ENCODE results near the gene TUNAR. TPM values are rescaled to one million over a fixed set of nuclear protein-coding genes. Genes with fewer than 3 reads are reported as not detected.

TUNAR gene
- total and polyA plus RNA-seq, 2 experiments from 2014 or later, result 23.1 to 56.2 TPM

- no peaks in the 10 kb centered on the region for H3K79me2 ChIP-seq (replicated peaks; ENCODE audit: insufficient read depth)
- peaks cover 11% of the 10 kb centered on the region; the same call in 1 of the 2 replicates for H3K4me1 ChIP-seq (ENCODE audit: insufficient read depth)
- H2AFZ ChIP-seq, result no peak overlapping the region
- ATAC-seq (no peak), DNase-seq (ENCODE audit: low spot score) (no peak)
- no peaks in the 10 kb centered on the region; the same call in 1 of the 2 replicates for H3F3A ChIP-seq (replicated peaks; ENCODE audit: low read depth)
- H3K4me3 ChIP-seq, result no peak overlapping the region
- Mint-ChIP-seq H3K36me3 (ENCODE audit: low read depth) (no peaks in the 10 kb centered on the region; the same call in 2 of the 3 replicates), H3K27ac (no peak overlapping the region), H3K4me3 (no peak overlapping the region), H3K4me1 (peaks cover 6% of the 10 kb centered on the region), H3K27me3 (ENCODE audit: insufficient read depth, low read depth, poor library complexity) (peaks cover 11% of the 10 kb centered on the region), H3K9me3 (peaks cover 2% of the 10 kb centered on the region; the same call in 1 of the 3 replicates)
- no peaks in the 10 kb centered on the region for H3K27me3 ChIP-seq (ENCODE audit: insufficient read depth)
- H4K20me1 ChIP-seq (replicated peaks; ENCODE audit: insufficient read depth), result no peaks in the 10 kb centered on the region
- no peaks in the 10 kb centered on the region for H3K36me3 ChIP-seq (ENCODE audit: insufficient read depth)
- H3K27ac ChIP-seq (ENCODE audit: low read depth), result no peak overlapping the region
- no peak for TF ChIP-seq NANOG (IDR thresholded peaks at IDR 0.05; ENCODE audit: borderline replicate concordance)
- H3K4me2 ChIP-seq, result no peak overlapping the region
- H3K9me2 ChIP-seq (ENCODE audit: insufficient read depth), result peaks cover 10% of the 10 kb centered on the region
Measured at GRCh38 chr14:95869776-95870175, 6.9 kb upstream of the TUNAR start.

DNA sequence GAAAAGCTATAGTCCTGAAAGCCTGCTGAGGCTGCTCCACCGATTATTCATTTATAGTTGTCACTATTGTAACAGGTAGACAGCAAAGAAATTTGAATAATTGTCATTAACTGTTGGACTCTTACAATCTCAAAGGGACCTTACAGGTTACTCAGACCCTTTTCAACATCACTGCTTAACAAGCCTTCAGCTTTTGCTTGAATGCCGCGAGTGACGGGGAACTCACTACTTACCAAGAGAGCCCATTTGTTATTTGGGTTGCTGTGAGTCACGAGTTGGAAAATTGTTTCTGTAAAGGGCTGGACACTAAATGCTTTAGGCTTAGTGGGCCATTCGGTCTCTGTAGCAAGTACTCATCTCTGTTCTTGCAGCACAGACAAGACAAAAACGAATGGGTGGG lies 5.9 kb upstream of the TUNAR start:
- TF ChIP-seq EZH2 (IDR thresholded peaks at IDR 0.05; ENCODE audit: low read depth, unreplicated experiment) (no peak), CREB1 (CRISPR knock-in tag; IDR thresholded peaks at IDR 0.05; ENCODE audit: low read depth) (no peak), STAT1 (IDR thresholded peaks at IDR 0.05; ENCODE audit: unreplicated experiment) (no peak), EZH2phosphoT487 (IDR thresholded peaks at IDR 0.05; ENCODE audit: unreplicated experiment) (no peak), ZNF462 (CRISPR knock-in tag; IDR thresholded peaks at IDR 0.05) (no peak), ZNF114 (CRISPR knock-in tag; IDR thresholded peaks at IDR 0.05) (no peak), JUNB (IDR thresholded peaks at IDR 0.05; ENCODE audit: unreplicated experiment) (no peak), NANOG (IDR thresholded peaks at IDR 0.05; ENCODE audit: borderline replicate concordance) (no peak), POLR2AphosphoS5 (IDR thresholded peaks at IDR 0.05; ENCODE audit: low read depth) (no peak), CTCF (conservative IDR thresholded peaks at IDR 0.05; ENCODE audit: low read depth in 2 of 2) (no peak)
- TF ChIP-seq, protein P1, sequence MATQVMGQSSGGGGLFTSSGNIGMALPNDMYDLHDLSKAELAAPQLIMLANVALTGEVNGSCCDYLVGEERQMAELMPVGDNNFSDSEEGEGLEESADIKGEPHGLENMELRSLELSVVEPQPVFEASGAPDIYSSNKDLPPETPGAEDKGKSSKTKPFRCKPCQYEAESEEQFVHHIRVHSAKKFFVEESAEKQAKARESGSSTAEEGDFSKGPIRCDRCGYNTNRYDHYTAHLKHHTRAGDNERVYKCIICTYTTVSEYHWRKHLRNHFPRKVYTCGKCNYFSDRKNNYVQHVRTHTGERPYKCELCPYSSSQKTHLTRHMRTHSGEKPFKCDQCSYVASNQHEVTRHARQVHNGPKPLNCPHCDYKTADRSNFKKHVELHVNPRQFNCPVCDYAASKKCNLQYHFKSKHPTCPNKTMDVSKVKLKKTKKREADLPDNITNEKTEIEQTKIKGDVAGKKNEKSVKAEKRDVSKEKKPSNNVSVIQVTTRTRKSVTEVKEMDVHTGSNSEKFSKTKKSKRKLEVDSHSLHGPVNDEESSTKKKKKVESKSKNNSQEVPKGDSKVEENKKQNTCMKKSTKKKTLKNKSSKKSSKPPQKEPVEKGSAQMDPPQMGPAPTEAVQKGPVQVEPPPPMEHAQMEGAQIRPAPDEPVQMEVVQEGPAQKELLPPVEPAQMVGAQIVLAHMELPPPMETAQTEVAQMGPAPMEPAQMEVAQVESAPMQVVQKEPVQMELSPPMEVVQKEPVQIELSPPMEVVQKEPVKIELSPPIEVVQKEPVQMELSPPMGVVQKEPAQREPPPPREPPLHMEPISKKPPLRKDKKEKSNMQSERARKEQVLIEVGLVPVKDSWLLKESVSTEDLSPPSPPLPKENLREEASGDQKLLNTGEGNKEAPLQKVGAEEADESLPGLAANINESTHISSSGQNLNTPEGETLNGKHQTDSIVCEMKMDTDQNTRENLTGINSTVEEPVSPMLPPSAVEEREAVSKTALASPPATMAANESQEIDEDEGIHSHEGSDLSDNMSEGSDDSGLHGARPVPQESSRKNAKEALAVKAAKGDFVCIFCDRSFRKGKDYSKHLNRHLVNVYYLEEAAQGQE (IDR thresholded peaks at IDR 0.05; ENCODE audit: unreplicated experiment), result no peak
- no peak overlapping the region for H3K4me3 Mint-ChIP-seq
- ATAC-seq (no peak), DNase-seq (ENCODE audit: low spot score) (no peak)
- Histone ChIP-seq H3K27ac (ENCODE audit: low read depth) (no peak overlapping the region), H4K20me1 (replicated peaks; ENCODE audit: insufficient read depth) (no peaks in the 10 kb centered on the region), H3K79me2 (replicated peaks; ENCODE audit: insufficient read depth) (no peaks in the 10 kb centered on the region), H3K4me2 (no peak overlapping the region), H3K9me2 (ENCODE audit: insufficient read depth) (peaks cover 13% of the 10 kb centered on the region), H3K27me3 (ENCODE audit: insufficient read depth) (peaks cover 7% of the 10 kb centered on the region; the same call in 1 of the 2 replicates), H3K4me1 (ENCODE audit: insufficient read depth) (peaks cover 17% of the 10 kb centered on the region; the same call in 1 of the 2 replicates), H3K36me3 (ENCODE audit: insufficient read depth) (no peaks in the 10 kb centered on the region), H3F3A (replicated peaks; ENCODE audit: low read depth) (no peaks in the 10 kb centered on the region; the same call in 1 of the 2 replicates), H3K4me3 (no peak overlapping the region), H2AFZ (no peak overlapping the region)
- H3K27me3 Mint-ChIP-seq (ENCODE audit: insufficient read depth, low read depth, poor library complexity), result peaks cover 16% of the 10 kb centered on the region
- peaks cover 2% of the 10 kb centered on the region; the same call in 1 of the 3 replicates for H3K9me3 Mint-ChIP-seq
- no peaks in the 10 kb centered on the region; the same call in 2 of the 3 replicates for H3K36me3 Mint-ChIP-seq (ENCODE audit: low read depth)
- peaks cover 13% of the 10 kb centered on the region for H3K4me1 Mint-ChIP-seq
- H3K27ac Mint-ChIP-seq, result no peak overlapping the region
